ENCODE data around the gene B3GNT5.
"Not testable (repeated sequence)": the region's sequence is repeated elsewhere in the genome, so short reads cannot be mapped to it uniquely, and the experiment has no call there.

B3GNT5 gene

GRCh38 chr3:183224180-183224970 lies 28.7 kb upstream of the B3GNT5 start:
- no peak for TF ChIP-seq CTCF (IDR thresholded peaks at IDR 0.05; ENCODE audit: low read depth, low read length)
- DNase-seq: no peak
- no peak overlapping the region for H3K27ac ChIP-seq

GRCh38 chr3:183226333-183226890 lies 26.6 kb upstream of the B3GNT5 start:
- H3K27ac ChIP-seq: no peak overlapping the region

More at GRCh38 chr3:183224180-183224970, 28.7 kb upstream of the B3GNT5 start:
- Histone ChIP-seq H3K4me3 (ENCODE audit: low read depth, low read length) (no peak overlapping the region), H3K27me3 (ENCODE audit: insufficient read depth, low read depth, severe bottlenecking) (no peaks in the 10 kb centered on the region), H3K9me3 (ENCODE audit: severe bottlenecking) (no peaks in the 10 kb centered on the region), H3K36me3 (no peaks in the 10 kb centered on the region)

GRCh38 chr3:183227586-183227985 lies 25.5 kb upstream of the B3GNT5 start:
- H3K9me3 ChIP-seq (ENCODE audit: severe bottlenecking): no peaks in the 10 kb centered on the region
- H3K36me3 ChIP-seq: no peaks in the 10 kb centered on the region
- H3K27me3 ChIP-seq (ENCODE audit: insufficient read depth, low read depth, severe bottlenecking): no peaks in the 10 kb centered on the region
- no peak for DNase-seq
- no peak for TF ChIP-seq CTCF (IDR thresholded peaks at IDR 0.05; ENCODE audit: low read depth, low read length)
- H3K27ac ChIP-seq: no peak overlapping the region
- no peak overlapping the region for H3K4me3 ChIP-seq (ENCODE audit: low read depth, low read length)

More at GRCh38 chr3:183226333-183226890, 26.6 kb upstream of the B3GNT5 start:
- H3K36me3 ChIP-seq: no peaks in the 10 kb centered on the region
- H3K4me3 ChIP-seq (ENCODE audit: low read depth, low read length): no peak overlapping the region
- no peak for DNase-seq
- no peak for TF ChIP-seq CTCF (IDR thresholded peaks at IDR 0.05; ENCODE audit: low read depth, low read length)
- H3K9me3 ChIP-seq (ENCODE audit: severe bottlenecking): no peaks in the 10 kb centered on the region
- no peaks in the 10 kb centered on the region for H3K27me3 ChIP-seq (ENCODE audit: insufficient read depth, low read depth, severe bottlenecking)

- DNase-seq: no peak
- Histone ChIP-seq H3K4me3 (ENCODE audit: low read depth, low read length) (no peak overlapping the region), H3K36me3 (no peaks in the 10 kb centered on the region), H3K9me3 (ENCODE audit: severe bottlenecking) (no peaks in the 10 kb centered on the region), H3K27ac (no peak overlapping the region), H3K27me3 (ENCODE audit: insufficient read depth, low read depth, severe bottlenecking) (no peaks in the 10 kb centered on the region)
- TF ChIP-seq CTCF (IDR thresholded peaks at IDR 0.05; ENCODE audit: low read depth, low read length): no peak
These were observed 23.9 kb upstream of the B3GNT5 start for GRCh38 chr3:183229178-183229577.

- not testable (repeated sequence) for H3K27ac ChIP-seq; H3K4me3 ChIP-seq (ENCODE audit: low read depth, low read length); H3K9me3 ChIP-seq (ENCODE audit: severe bottlenecking); DNase-seq; H3K36me3 ChIP-seq; H3K27me3 ChIP-seq (ENCODE audit: insufficient read depth, low read depth, severe bottlenecking)
These were observed 22.8 kb upstream of the B3GNT5 start for GRCh38 chr3:183230251-183230650.

- no peaks in the 10 kb centered on the region for H3K9me3 ChIP-seq (ENCODE audit: severe bottlenecking)
- DNase-seq: no peak
- H3K4me3 ChIP-seq (ENCODE audit: low read depth, low read length): no peak overlapping the region
- no peaks in the 10 kb centered on the region for H3K36me3 ChIP-seq
- H3K27ac ChIP-seq: no peak overlapping the region
- no peaks in the 10 kb centered on the region for H3K27me3 ChIP-seq (ENCODE audit: insufficient read depth, low read depth, severe bottlenecking)
- no peak for TF ChIP-seq CTCF (IDR thresholded peaks at IDR 0.05; ENCODE audit: low read depth, low read length)
These were observed 22.2 kb upstream of the B3GNT5 start for GRCh38 chr3:183230826-183231225.

Data from WERI-Rb-1 (cell line).